Activated CD4-positive, alpha-beta T cell treated with anti-CD3 and anti-CD28 coated beads for 24 hours (primary cell): ENCODE measurements around the gene TMEM72.
"Not testable (repeated sequence)": the region's sequence is repeated elsewhere in the genome, so short reads cannot be mapped to it uniquely, and the experiment has no call there.

Experiments
- DNase-seq, 2 donors: peaks; one replicate each; pipeline ENCODE4 v3.0.0-alpha.2; 2020; ENCODE audit warnings: low read depth in 2 of 2

TMEM72 gene

GRCh38 chr10:44911081-44911540 lies at the start of gene TMEM72:
Gene TMEM72 (plus strand): TSS chr10:44911337. CDS start chr10:44911513, 176 bp downstream.
- no peak for DNase-seq

- DNase-seq = no peak
Measured at GRCh38 chr10:44862006-44862751, 49.0 kb upstream of the TMEM72 start.

- DNase-seq = no peak
Measured at GRCh38 chr10:44862924-44863323, 48.2 kb upstream of the TMEM72 start.

- no peak for DNase-seq
Measured at GRCh38 chr10:44863344-44864047, 47.6 kb upstream of the TMEM72 start.

GRCh38 chr10:44864051-44864450 lies 47.1 kb upstream of the TMEM72 start:
- DNase-seq = no peak

- DNase-seq = peak; percentile 85 to 86
Measured at GRCh38 chr10:44864637-44865288, 46.4 kb upstream of the TMEM72 start.

GRCh38 chr10:44865289-44865671 lies 45.9 kb upstream of the TMEM72 start:
- no peak for DNase-seq

GRCh38 chr10:44866367-44866766 lies 44.8 kb upstream of the TMEM72 start:
- DNase-seq = not testable (repeated sequence)

- no peak for DNase-seq
Measured at GRCh38 chr10:44870031-44870430, 41.1 kb upstream of the TMEM72 start.

- no peak for DNase-seq
Measured at GRCh38 chr10:44873160-44873559, 38.0 kb upstream of the TMEM72 start.

GRCh38 chr10:44874166-44874565 lies 37.0 kb upstream of the TMEM72 start:
- DNase-seq = no peak

GRCh38 chr10:44878706-44879530 lies 32.2 kb upstream of the TMEM72 start:
- peak; percentile 61 to 65 for DNase-seq

GRCh38 chr10:44879531-44879899 lies 31.6 kb upstream of the TMEM72 start:
- no peak for DNase-seq

GRCh38 chr10:44880090-44880715 lies 30.9 kb upstream of the TMEM72 start:
- no peak for DNase-seq

GRCh38 chr10:44881649-44882048 lies 29.5 kb upstream of the TMEM72 start:
- no peak for DNase-seq

- no peak for DNase-seq
Measured at GRCh38 chr10:44882166-44882720, 28.9 kb upstream of the TMEM72 start.

GRCh38 chr10:44883593-44884331 lies 27.4 kb upstream of the TMEM72 start:
- no peak for DNase-seq

GRCh38 chr10:44885710-44886109 lies 25.4 kb upstream of the TMEM72 start:
- no peak for DNase-seq

- no peak for DNase-seq
Measured at GRCh38 chr10:44886966-44887365, 24.2 kb upstream of the TMEM72 start.

- DNase-seq = no peak
Measured at GRCh38 chr10:44888886-44889285, 22.3 kb upstream of the TMEM72 start.
